HUES6 (cell line): ENCODE results near the gene ARPC1B.
"Not testable (repeated sequence)": the region's sequence is repeated elsewhere in the genome, so short reads cannot be mapped to it uniquely, and the experiment has no call there.

Experiments
- H3K27ac ChIP-seq: 2 replicates; pipeline ENCODE4 v1.7.0; 2013; ENCODE audit warnings: low read depth, mild to moderate bottlenecking, low read length, inconsistent platforms
- H3K27me3 ChIP-seq: 2 replicates; pipeline ENCODE4 v1.6.1; 2013; ENCODE audit warnings: low read length; ENCODE audit not compliant: control insufficient read depth, insufficient read depth
- H3K36me3 ChIP-seq: 2 replicates; pipeline ENCODE4 v1.6.1; 2013; ENCODE audit warnings: low read length; ENCODE audit not compliant: control insufficient read depth, insufficient read depth
- H3K4me1 ChIP-seq: 2 replicates; pipeline ENCODE4 v1.6.1; 2013; ENCODE audit warnings: low read length; ENCODE audit not compliant: control insufficient read depth, insufficient read depth
- H3K4me3 ChIP-seq: 2 replicates; pipeline ENCODE4 v1.5.1; 2013; ENCODE audit warnings: low read depth, low read length
- H3K9ac ChIP-seq: one replicate; pipeline ENCODE4 v1.6.1; 2013; ENCODE audit warnings: mild to moderate bottlenecking, low read length
- H3K9me3 ChIP-seq: 2 replicates; pipeline ENCODE4 v1.6.1; 2013; ENCODE audit warnings: low read depth, low read length; ENCODE audit not compliant: control insufficient read depth, insufficient read depth

Gene ARPC1B

GRCh38 chr7:99352247-99352646 lies 22.3 kb upstream of the ARPC1B start:
- Histone ChIP-seq H3K9ac (no peak overlapping the region), H3K27ac (no peak overlapping the region), H3K9me3 (no peaks in the 10 kb centered on the region), H3K27me3 (no peaks in the 10 kb centered on the region), H3K4me1 (no peaks in the 10 kb centered on the region), H3K4me3 (no peak overlapping the region), H3K36me3 (peaks cover 63% of the 10 kb centered on the region)

GRCh38 chr7:99355098-99355497 lies 19.4 kb upstream of the ARPC1B start:
- Histone ChIP-seq H3K9me3 (no peaks in the 10 kb centered on the region), H3K36me3 (peaks cover 67% of the 10 kb centered on the region), H3K4me1 (no peaks in the 10 kb centered on the region), H3K4me3 (no peak overlapping the region), H3K27ac (no peak overlapping the region), H3K9ac (no peak overlapping the region), H3K27me3 (no peaks in the 10 kb centered on the region)

- no peaks in the 10 kb centered on the region for H3K4me1 ChIP-seq
- H3K9me3 ChIP-seq: no peaks in the 10 kb centered on the region
- no peak overlapping the region for H3K4me3 ChIP-seq
- no peak overlapping the region for H3K9ac ChIP-seq
- no peak overlapping the region for H3K27ac ChIP-seq
- no peaks in the 10 kb centered on the region for H3K27me3 ChIP-seq
- peaks cover 61% of the 10 kb centered on the region for H3K36me3 ChIP-seq
Observed at GRCh38 chr7:99357701-99358490, 16.6 kb upstream of the ARPC1B start.

GRCh38 chr7:99358521-99358920 lies 16.0 kb upstream of the ARPC1B start:
- peaks cover 66% of the 10 kb centered on the region for H3K36me3 ChIP-seq
- H3K9me3 ChIP-seq, H3K4me1 ChIP-seq, H3K9ac ChIP-seq, H3K27me3 ChIP-seq, H3K4me3 ChIP-seq, H3K27ac ChIP-seq: not testable (repeated sequence)

GRCh38 chr7:99359465-99360154 lies 14.9 kb upstream of the ARPC1B start:
- Histone ChIP-seq H3K9ac (no peak overlapping the region), H3K4me3 (no peak overlapping the region), H3K36me3 (peaks cover 68% of the 10 kb centered on the region), H3K9me3 (no peaks in the 10 kb centered on the region), H3K4me1 (no peaks in the 10 kb centered on the region), H3K27ac (no peak overlapping the region), H3K27me3 (no peaks in the 10 kb centered on the region)

GRCh38 chr7:99362801-99363200 lies 11.7 kb upstream of the ARPC1B start:
- Histone ChIP-seq H3K27ac (no peak overlapping the region), H3K27me3 (no peaks in the 10 kb centered on the region), H3K9ac (no peak overlapping the region), H3K9me3 (no peaks in the 10 kb centered on the region), H3K4me1 (peaks cover 4% of the 10 kb centered on the region; the same call in 1 of the 2 replicates), H3K36me3 (peaks cover 69% of the 10 kb centered on the region), H3K4me3 (no peak overlapping the region)

- no peak overlapping the region for H3K9ac ChIP-seq
- no peaks in the 10 kb centered on the region for H3K27me3 ChIP-seq
- H3K36me3 ChIP-seq: peaks cover 64% of the 10 kb centered on the region
- H3K27ac ChIP-seq: no peak overlapping the region
- H3K4me3 ChIP-seq: no peak overlapping the region
- H3K4me1 ChIP-seq: peaks cover 4% of the 10 kb centered on the region; the same call in 1 of the 2 replicates
- no peaks in the 10 kb centered on the region for H3K9me3 ChIP-seq
Observed at GRCh38 chr7:99363286-99363685, 11.2 kb upstream of the ARPC1B start.

- Histone ChIP-seq H3K4me1 (peaks cover 4% of the 10 kb centered on the region; the same call in 1 of the 2 replicates), H3K36me3 (peaks cover 49% of the 10 kb centered on the region), H3K27ac (no peak overlapping the region), H3K27me3 (no peaks in the 10 kb centered on the region), H3K9ac (no peak overlapping the region), H3K4me3 (no peak overlapping the region), H3K9me3 (no peaks in the 10 kb centered on the region)
Observed at GRCh38 chr7:99365318-99366141, 9.0 kb upstream of the ARPC1B start.

GRCh38 chr7:99366646-99367045 lies 7.9 kb upstream of the ARPC1B start:
- H3K36me3 ChIP-seq: peaks cover 39% of the 10 kb centered on the region

GRCh38 chr7:99368750-99369389 lies 5.7 kb upstream of the ARPC1B start:
- Histone ChIP-seq H3K36me3 (peaks cover 24% of the 10 kb centered on the region), H3K27me3 (no peaks in the 10 kb centered on the region), H3K4me1 (peaks cover 8% of the 10 kb centered on the region; the same call in 1 of the 2 replicates)

More at GRCh38 chr7:99366646-99367045, 7.9 kb upstream of the ARPC1B start:
- peaks cover 4% of the 10 kb centered on the region; the same call in 1 of the 2 replicates for H3K4me1 ChIP-seq
- no peak overlapping the region for H3K27ac ChIP-seq
- no peaks in the 10 kb centered on the region for H3K9me3 ChIP-seq
- H3K9ac ChIP-seq: no peak overlapping the region
- H3K27me3 ChIP-seq: no peaks in the 10 kb centered on the region
- no peak overlapping the region for H3K4me3 ChIP-seq

More at GRCh38 chr7:99368750-99369389, 5.7 kb upstream of the ARPC1B start:
- no peaks in the 10 kb centered on the region for H3K9me3 ChIP-seq
- H3K4me3 ChIP-seq: no peak overlapping the region
- H3K9ac ChIP-seq: no peak overlapping the region
- H3K27ac ChIP-seq: no peak overlapping the region
